GM19099 (cell line): ENCODE measurements around the gene TMIE.

Experiments
- POLR2A ChIP-seq: IDR thresholded peaks from 3 replicates; pipeline ENCODE4 v1.6.1; 2011; ENCODE audit warnings: low read depth; ENCODE audit not compliant: insufficient read length; ENCODE audit errors: extremely low read depth

TMIE gene, protein sequence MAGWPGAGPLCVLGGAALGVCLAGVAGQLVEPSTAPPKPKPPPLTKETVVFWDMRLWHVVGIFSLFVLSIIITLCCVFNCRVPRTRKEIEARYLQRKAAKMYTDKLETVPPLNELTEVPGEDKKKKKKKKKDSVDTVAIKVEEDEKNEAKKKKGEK

DNA sequence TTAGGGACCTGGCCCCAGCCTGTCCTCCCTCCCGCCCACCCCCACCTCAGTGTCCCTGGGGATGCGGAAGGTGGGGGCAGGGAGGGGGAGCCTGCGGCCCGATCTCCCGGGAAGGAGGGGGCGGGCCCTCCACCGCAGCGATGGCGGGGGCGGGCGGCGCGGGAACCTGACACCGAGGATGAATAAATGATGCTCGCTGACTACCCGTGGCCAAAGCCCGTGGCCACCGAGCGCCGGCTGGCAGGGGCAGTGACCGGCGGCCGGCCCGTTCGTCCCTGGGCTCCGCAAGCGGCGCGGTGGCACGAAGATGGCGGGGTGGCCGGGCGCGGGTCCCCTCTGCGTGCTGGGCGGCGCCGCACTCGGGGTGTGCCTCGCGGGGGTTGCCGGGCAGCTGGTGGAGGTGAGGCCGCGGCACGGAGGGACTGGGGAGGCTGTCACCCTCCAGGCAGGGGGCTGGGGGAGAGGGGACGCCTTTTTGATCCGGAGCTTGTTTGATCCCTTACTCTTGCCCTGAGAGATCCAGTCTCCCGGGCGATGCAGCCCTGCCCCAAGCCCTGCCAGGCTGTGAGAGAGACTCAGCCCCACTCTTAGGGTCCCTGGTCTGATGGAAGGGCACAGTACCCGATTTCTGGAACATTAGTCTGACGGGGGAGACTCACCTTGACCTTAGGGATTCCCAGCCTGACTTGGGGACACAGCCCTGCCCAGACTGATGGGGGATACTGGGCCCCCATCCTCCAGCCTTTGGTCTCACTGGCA is at the start of gene TMIE:
TMIE (plus strand) TSS at position 212 of the 759 bp plus-strand sequence; CDS start at position 308, 96 bp downstream.
- no peak for TF ChIP-seq POLR2A

DNA sequence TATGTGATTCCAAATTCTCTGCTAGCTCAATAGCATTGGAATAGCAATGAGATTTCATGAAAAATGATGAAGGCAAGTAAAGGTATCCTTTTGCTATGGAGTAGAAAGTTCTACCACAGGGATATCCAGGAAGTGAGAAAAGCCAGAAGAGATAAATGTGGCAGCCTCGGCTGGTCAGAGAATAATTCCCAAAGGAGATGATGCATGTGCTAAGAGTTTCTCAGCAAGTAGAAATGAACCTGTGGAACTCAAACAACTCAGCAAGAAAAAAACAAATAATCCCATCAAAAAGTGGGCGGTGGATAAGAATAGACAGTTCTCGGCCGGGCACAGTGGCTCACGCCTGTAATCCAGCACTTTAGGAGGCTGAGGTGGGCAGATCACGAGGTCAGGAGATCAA is 45.9 kb upstream of the TMIE start:
- no peak for TF ChIP-seq POLR2A

DNA sequence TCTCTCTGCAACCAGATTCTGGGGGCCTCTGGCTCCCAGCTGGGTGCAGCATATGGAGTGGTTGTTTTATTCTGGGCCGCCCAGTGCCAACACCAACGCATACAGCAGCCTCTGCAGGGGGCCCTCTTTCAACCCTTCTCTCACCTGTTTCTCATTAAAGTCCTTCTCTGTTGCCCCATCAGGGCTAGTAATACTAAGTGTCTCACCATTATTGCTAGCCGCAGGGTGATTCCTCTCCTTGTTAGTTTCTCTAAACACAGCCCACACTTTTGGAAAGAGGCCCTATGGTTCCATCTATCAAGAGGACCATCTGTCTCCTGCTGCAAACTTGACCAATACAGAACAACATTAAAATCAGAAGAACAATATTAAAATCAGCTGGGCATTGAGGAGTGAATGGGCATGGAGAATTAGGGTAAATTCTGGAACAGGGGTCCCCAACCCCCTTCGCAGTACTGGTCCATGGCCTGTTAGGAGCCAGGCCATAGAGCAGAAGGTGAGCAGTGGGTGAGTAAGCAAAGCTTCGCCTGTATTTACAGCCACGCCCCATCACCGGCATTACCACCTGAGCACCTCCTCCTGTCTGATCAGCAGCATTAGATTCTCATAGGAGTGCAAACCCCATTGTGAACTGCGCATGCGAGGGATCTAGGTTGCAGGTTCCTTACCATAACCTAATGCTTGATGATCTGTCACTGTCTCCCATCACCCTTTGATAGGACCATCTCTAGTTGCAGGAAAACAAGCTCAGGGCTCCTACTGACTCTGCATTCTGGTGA is 44.2 kb upstream of the TMIE start:
- no peak for TF ChIP-seq POLR2A

DNA sequence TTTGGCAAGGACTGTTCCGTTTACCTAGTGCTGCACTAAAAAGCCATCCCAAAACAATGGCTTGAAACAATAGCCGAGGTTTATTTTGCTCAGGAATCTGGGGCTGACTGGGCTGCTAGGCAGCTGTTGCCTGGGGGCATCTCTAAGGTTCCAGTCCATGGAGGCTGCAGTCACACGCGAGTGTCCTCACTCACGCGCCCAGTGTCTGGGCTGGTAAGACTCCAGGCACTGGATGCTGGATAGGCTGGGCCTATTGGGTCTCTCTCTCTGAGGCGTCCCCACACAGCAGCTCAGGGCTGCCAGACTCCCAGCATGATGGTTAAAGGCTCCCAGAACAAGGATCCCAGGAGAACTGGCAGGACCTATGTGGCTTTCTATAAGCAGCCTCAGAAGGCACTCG is 41.9 kb upstream of the TMIE start:
- no peak for TF ChIP-seq POLR2A

DNA sequence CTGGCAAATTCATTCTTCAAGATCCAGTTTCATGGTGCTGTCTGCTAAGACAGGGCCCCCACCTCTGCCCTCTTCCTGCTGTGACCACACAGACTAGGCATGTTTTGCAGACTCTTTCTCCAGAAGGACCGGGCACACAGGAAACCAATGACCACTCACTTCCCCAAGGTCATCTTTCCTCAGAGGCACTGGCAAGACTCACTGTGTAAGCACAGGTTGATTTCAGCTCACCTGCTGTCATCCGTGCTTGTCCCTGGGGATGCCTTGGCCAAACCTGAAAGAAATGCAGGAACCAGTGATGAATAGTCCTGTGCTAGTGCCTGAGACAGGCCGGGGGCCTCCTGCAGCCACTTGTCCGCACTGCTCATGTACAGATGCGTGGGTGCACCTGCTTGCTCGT is 41.2 kb upstream of the TMIE start:
- TF ChIP-seq POLR2A, result no peak

DNA sequence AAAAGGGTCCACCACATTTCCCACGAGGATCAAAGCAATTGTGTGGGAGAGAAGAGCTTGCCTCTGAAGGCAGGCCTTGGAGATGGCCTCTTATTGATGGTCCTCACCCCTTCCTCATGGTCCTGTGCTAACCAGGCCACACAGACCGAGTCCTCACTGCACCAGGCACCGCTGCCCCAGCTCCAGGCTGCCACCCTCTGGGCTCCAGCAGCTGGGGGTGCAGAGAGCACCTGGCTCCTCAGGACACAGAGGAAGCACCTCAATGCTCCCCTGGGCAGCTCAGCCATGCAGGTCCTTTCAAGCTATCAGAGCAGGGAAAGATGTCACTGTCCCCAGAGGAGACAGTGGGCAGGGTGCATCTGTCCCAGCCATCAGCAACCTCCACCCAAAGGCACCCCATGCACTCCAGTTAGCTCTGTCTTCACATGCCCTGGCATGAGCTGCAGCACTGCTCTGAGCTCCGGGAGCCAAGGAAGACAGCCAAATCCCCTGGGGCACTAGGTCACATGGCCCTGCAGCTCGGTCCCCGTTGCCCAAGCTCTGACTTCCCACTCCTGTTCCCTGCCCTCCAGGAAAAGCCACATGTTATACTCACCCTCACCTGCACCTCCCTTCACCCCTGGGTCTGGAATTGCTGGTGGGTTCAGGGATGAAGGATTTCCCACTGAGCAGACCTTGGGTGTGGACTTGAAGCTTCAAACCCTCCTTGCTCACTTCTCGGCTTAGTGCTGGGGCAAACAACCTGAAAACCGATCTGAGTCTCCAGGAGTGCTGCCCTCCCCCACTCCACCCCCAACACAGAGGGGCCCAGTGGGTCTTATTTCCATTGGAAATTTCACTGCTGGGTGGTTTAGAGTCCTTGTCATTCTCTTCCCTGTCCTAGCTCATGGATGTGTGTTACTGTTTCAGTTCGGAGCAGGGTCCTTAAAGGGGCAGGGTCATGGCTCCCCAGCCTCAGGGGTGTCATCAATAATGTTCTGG is 40.4 kb upstream of the TMIE start:
- TF ChIP-seq POLR2A, result no peak

DNA sequence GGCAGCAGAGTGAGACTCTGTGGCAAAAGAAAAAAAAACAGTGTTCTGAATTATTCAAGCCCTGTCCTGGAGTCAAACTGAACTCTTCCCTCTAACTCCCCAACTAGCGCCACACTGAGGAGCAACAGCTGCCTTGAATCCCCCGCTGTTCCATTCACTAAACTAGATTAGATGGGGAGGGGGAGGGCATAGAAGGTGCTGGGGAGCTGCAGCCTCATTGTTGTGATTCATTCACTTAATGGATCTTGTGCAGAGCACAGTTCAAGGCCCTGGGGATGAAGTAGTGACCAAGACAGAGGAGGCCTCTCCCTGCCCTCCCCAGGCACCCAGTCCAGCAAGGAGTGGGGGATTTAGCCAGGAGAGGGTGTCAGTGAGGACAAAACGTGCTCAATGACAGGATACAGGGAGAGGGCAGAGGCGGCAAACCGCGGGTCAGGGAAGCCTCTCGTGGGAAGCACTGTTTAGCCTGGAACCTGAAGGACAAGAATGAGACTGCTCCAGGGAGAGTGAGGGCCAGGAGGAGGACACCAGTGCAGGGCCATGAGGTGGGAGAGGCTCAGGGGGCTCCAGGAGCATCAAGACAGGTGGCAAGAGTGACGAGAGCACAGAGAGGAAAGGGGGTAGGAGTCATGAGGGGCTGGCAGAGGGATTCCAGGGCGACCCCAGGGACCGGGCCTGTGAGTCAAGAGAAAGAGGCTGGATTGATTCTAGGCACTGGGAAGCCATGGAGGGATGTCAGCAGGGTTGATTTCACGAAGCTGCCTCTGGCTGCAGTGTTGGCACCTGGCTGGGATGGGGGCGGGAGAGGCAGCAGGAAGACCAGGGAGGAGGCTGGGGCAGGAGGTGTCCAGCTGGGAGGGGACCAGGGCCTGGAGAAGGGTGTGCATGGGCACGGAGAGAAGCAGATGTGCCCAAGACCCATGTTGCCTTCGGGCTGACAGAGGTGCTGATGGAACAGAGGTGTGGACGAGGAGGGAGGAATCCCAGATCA is 39.1 kb upstream of the TMIE start:
- no peak for TF ChIP-seq POLR2A

DNA sequence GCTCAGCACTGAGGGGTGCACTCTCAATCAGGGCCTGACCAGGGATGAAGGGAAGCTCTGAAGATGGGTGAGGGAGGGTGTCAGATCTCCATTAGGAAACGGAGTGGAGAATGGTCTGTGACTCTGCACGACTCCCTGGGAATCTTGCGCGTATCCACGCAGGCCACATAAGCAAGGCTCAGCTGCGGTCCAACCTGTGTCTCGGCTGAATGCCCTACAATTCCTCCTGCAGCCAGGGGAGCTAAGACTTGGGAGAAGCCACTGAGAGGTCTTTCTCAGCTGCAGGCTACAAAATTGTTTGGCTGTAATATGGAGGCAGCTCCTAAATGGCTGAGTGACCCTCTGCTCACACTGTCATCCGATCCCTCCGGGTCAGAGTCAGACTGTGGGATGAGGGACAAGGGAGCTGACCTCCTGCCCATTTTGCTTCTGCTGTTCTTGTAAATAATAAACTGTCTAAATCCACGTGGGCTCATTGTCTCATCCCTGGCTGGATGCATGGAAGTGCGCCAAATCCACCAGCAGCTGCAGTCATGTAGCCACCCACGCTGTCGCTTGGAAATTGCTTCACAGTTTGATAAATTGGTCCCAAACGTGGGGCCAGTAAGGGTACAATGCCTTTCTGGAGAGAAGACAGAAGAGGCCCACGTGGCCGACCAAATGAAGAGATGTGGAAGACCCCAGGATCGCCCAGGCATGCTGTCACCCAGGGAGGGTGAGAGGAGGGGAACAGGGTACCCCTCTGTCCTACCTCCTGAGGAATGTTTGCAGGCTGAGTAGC is 38.2 kb upstream of the TMIE start:
- no peak for TF ChIP-seq POLR2A

DNA sequence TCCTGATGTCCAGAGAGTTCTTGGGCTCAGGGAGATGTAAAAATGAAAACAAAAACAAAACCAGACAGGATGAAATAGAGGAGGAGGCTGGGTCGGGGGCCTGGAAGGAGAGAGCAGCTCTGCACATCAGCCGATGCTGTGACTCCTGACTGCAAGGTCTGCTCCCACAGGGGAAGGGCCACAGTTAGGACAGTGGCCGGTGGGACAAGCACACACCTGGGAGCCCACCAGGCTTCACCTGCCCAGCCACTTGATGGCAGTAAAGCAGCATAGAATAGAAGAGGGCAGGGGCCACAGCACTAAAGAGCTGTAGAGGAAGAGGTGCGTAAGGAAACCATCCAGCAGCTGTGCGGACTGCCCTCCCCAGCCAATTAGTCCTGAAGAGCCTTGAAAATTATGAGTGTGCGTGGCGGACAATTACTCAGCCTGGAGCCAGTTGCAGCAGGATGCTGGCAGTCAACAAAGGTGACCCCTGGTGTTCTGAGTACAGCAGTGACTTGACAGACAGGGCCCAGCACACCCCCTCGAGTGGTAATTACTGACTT is 37.5 kb upstream of the TMIE start:
- TF ChIP-seq POLR2A, result no peak

DNA sequence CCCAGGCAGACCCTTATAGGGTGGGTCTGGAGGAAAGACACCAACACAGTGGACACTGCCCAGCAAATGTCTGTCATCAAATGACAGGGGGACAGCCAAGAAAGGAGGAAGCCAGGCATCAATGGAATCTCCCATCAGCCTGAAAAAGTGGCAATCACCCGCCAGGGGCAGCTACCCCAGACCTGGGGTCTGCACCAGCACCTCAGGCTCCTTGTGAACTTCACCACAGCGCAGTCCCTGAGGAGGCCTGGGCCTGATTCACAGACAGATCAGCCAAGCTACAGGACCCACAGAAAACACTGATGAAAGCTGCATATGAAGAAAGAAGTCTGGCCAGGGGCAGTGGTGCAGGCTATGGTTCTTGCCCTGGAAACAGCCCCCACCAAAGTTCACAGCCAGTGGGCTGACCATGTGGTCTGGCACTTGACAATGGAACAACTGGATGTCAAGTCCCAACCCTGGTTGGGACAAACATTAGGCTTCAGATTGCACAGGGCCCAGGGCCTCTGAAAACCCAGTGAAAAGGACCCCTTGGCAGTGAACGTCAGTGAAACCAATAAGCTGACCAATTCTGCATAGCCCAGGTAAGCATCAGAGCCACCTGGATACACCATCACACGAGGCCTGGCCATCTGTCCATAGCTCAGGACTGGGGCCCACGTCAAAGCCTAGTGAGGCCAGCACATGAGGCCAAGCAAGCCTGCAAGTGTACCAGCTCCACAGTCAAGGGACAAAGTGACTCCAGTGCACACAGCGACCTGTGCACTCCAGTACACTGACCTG is 36.8 kb upstream of the TMIE start:
- no peak for TF ChIP-seq POLR2A

DNA sequence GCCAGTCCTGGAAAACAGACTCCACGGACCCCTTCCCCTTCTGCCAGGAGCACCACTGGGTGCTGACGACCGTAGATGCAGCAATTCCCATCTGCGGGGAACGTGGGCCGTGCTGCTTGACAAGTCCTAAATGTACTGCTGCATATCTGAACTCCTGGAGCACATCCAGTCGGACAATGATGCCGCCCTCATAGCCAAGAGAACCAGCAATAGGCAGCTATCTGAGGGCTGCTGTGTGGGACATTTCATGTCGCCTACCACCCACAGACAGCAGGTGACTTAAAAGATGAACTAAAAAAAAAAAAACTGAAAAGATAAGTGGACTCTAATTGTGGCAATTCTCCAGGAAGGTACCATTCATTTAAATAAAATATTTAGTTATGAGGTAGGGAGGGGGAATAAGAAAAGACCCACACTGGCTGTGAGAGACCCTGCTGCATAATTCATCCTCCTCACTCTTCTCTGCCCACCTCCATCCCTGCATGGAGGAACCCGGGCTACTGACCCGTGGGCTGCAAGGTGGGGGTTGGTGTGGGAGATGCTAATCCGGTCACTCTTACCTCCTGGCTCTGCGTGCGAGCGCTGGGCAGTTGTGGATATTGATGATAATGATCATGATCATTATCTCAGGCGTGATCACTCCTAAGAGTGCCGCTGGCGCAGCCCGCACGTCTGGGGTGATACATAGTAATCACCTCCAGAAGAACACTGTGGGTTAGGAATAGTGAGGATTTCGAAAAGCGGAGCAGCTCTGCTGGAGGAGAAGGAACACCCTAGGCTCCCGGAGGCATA is 36.0 kb upstream of the TMIE start:
- TF ChIP-seq POLR2A, result no peak
